Epithelial cell of proximal tubule (primary cell): Measurements from ENCODE around the gene TOMM40. TPM values are rescaled to one million over a fixed set of nuclear protein-coding genes. Genes with fewer than 3 reads are reported as not detected.
"Not testable (repeated sequence)": the region's sequence is repeated elsewhere in the genome, so short reads cannot be mapped to it uniquely, and the experiment has no call there.

ENCODE experiments used
- DNase-seq: peaks from one replicate; pipeline ENCODE4 v3.0.0-alpha.2; 2011; ENCODE audit warnings: low read depth
- H3K4me3 ChIP-seq: 2 replicates; pipeline ENCODE4 v1.5.1; 2011; ENCODE audit warnings: low read depth, mild to moderate bottlenecking, low read length
- CTCF ChIP-seq: conservative IDR thresholded peaks from 2 replicates; pipeline ENCODE4 v1.5.1; 2012; ENCODE audit warnings: low read depth, mild to moderate bottlenecking, low read length
- total RNA-seq: library from RNA; depleted of rRNA; stranded (reverse); fragments of >200 nt; gene quantifications from 2 replicates; pipeline ENCODE4 v1.2.3, GENCODE V29; 2015

The TOMM40 gene
- total RNA-seq, 1 donor from 2014 or later: 99.1 TPM

GRCh38 chr19:44924243-44924725, 33.2 kb downstream of the TOMM40 start:
- no peak overlapping the region for H3K4me3 ChIP-seq
- no peak for TF ChIP-seq CTCF
- DNase-seq: no peak

- DNase-seq: no peak
- no peak for TF ChIP-seq CTCF
- no peak overlapping the region for H3K4me3 ChIP-seq
Observed at GRCh38 chr19:44925114-44925891, 34.2 kb downstream of the TOMM40 start.

- DNase-seq: not testable (repeated sequence)
- peak overlapping the region; percentile 30 for H3K4me3 ChIP-seq
Observed at GRCh38 chr19:44926245-44927077, 35.4 kb downstream of the TOMM40 start.

GRCh38 chr19:44927746-44928145, 36.7 kb downstream of the TOMM40 start:
- H3K4me3 ChIP-seq: no peak overlapping the region
- no peak for TF ChIP-seq CTCF
- no peak for DNase-seq

GRCh38 chr19:44930088-44930487, 39.0 kb downstream of the TOMM40 start:
- TF ChIP-seq CTCF: no peak
- H3K4me3 ChIP-seq: no peak overlapping the region
- DNase-seq: no peak

GRCh38 chr19:44931541-44931940, 40.5 kb downstream of the TOMM40 start:
- no peak overlapping the region for H3K4me3 ChIP-seq
- TF ChIP-seq CTCF: no peak
- no peak for DNase-seq

- DNase-seq: no peak
- TF ChIP-seq CTCF: no peak
- no peak overlapping the region for H3K4me3 ChIP-seq
Observed at GRCh38 chr19:44939668-44940067, 48.6 kb downstream of the TOMM40 start.
